H9 (cell line): ENCODE data around the gene CKS1B. TPM values are rescaled to one million over a fixed set of nuclear protein-coding genes. Genes with fewer than 3 reads are reported as not detected.

Experiments
- DNase-seq: peaks from one replicate; pipeline ENCODE4 v3.0.0-alpha.2; 2017
- H2AFZ ChIP-seq: one replicate; pipeline ENCODE4 v1.6.1; 2013; ENCODE audit warnings: mild to moderate bottlenecking, low read length, control low read depth, moderate library complexity
- H2AK5ac ChIP-seq: 2 replicates; pipeline ENCODE4 v1.6.1; 2013; ENCODE audit warnings: low read length, control low read depth, mixed read lengths; ENCODE audit not compliant: insufficient read length
- H2BK120ac ChIP-seq: one replicate; pipeline ENCODE4 v1.6.1; 2013; ENCODE audit warnings: low read depth, mild to moderate bottlenecking, low read length, control low read depth, inconsistent platforms; ENCODE audit not compliant: poor library complexity, severe bottlenecking
- H2BK12ac ChIP-seq: 2 replicates; pipeline ENCODE4 v1.6.1; 2013; ENCODE audit warnings: low read length, control low read depth, mixed read lengths, low read depth; ENCODE audit not compliant: insufficient read length
- H2BK15ac ChIP-seq: 2 replicates; pipeline ENCODE4 v1.6.1; 2013; ENCODE audit warnings: low read depth, low read length, control low read depth
- H2BK20ac ChIP-seq: one replicate; pipeline ENCODE4 v1.6.1; 2013; ENCODE audit warnings: low read depth, mild to moderate bottlenecking, low read length, control low read depth, inconsistent platforms; ENCODE audit not compliant: poor library complexity, severe bottlenecking
- H2BK5ac ChIP-seq: 2 replicates; pipeline ENCODE4 v1.6.1; 2013; ENCODE audit warnings: low read length, control low read depth, mixed read lengths; ENCODE audit not compliant: insufficient read length
- H3K14ac ChIP-seq: 2 replicates; pipeline ENCODE4 v1.6.1; 2013; ENCODE audit warnings: low read length, control low read depth; ENCODE audit not compliant: insufficient read depth
- H3K18ac ChIP-seq: 2 replicates; pipeline ENCODE4 v1.6.1; 2013; ENCODE audit warnings: low read depth, mild to moderate bottlenecking, mixed read lengths, low read length, control low read depth; ENCODE audit not compliant: insufficient read length
- H3K23ac ChIP-seq: 2 replicates; pipeline ENCODE4 v1.6.1; 2013; ENCODE audit warnings: low read length, control low read depth, mixed read lengths, low read depth; ENCODE audit not compliant: insufficient read length
- H3K23me2 ChIP-seq: 2 replicates; pipeline ENCODE4 v1.6.1; 2013; ENCODE audit warnings: low read depth, mild to moderate bottlenecking, mixed read lengths, low read length, control low read depth; ENCODE audit not compliant: insufficient read length, poor library complexity, severe bottlenecking
- H3K27ac ChIP-seq: 2 replicates; pipeline ENCODE4 v1.5.1; 2013; ENCODE audit warnings: low read length, control low read depth, mixed read lengths, low read depth; ENCODE audit not compliant: insufficient read length
- H3K27me3 ChIP-seq: 2 replicates; pipeline ENCODE4 v1.6.1; 2013; ENCODE audit warnings: low read length, control low read depth, inconsistent platforms; ENCODE audit not compliant: insufficient read depth
- H3K4ac ChIP-seq: 2 replicates; pipeline ENCODE4 v1.6.1; 2013; ENCODE audit warnings: low read depth, mild to moderate bottlenecking, control low read depth, inconsistent platforms, low read length, moderate library complexity
- H3K4me1 ChIP-seq: 2 replicates; pipeline ENCODE4 v1.6.1; 2013; ENCODE audit warnings: low read length, control low read depth, inconsistent platforms; ENCODE audit not compliant: insufficient read depth
- H3K4me2 ChIP-seq: 2 replicates; pipeline ENCODE4 v1.6.1; 2013; ENCODE audit warnings: low read length, control low read depth, mixed read lengths; ENCODE audit not compliant: insufficient read length, insufficient read depth
- H3K56ac ChIP-seq: 2 replicates; pipeline ENCODE4 v1.6.1; 2013; ENCODE audit warnings: low read depth, mild to moderate bottlenecking, mixed read lengths, low read length, control low read depth; ENCODE audit not compliant: insufficient read length
- H3K79me1 ChIP-seq: 2 replicates; pipeline ENCODE4 v1.6.1; 2013; ENCODE audit warnings: low read depth, mild to moderate bottlenecking, moderate library complexity, low read length, control low read depth, inconsistent platforms; ENCODE audit not compliant: insufficient read depth, poor library complexity, severe bottlenecking
- H3K79me2 ChIP-seq: 2 replicates; pipeline ENCODE4 v1.6.1; 2013; ENCODE audit warnings: low read length, control low read depth, inconsistent platforms; ENCODE audit not compliant: insufficient read depth
- H3K9ac ChIP-seq: 2 replicates; pipeline ENCODE4 v1.6.1; 2013; ENCODE audit warnings: low read length, control low read depth, mixed read lengths; ENCODE audit not compliant: insufficient read length; ENCODE audit errors: extremely low read depth
- H3K9me3 ChIP-seq: one replicate; pipeline ENCODE4 v1.6.1; 2013; ENCODE audit warnings: low read depth, low read length, inconsistent platforms; ENCODE audit not compliant: control insufficient read depth
- H3T11ph ChIP-seq: one replicate; pipeline ENCODE4 v1.6.1; 2013; ENCODE audit warnings: mild to moderate bottlenecking, low read length, control low read depth, inconsistent platforms
- H4K20me1 ChIP-seq: one replicate; pipeline ENCODE4 v1.6.1; 2013; ENCODE audit not compliant: control insufficient read depth, insufficient read length, insufficient read depth
- H4K5ac ChIP-seq: 2 replicates; pipeline ENCODE4 v1.6.1; 2013; ENCODE audit warnings: low read depth, mild to moderate bottlenecking, mixed read lengths, low read length, control low read depth; ENCODE audit not compliant: insufficient read length
- H4K8ac ChIP-seq: replicated peaks from 2 replicates; pipeline ENCODE4 v1.6.1; 2013; ENCODE audit warnings: low read length, control low read depth, mixed read lengths, low read depth; ENCODE audit not compliant: insufficient read length
- H4K91ac ChIP-seq: 2 replicates; pipeline ENCODE4 v1.6.1; 2013; ENCODE audit warnings: low read depth, mild to moderate bottlenecking, moderate library complexity, mixed read lengths, low read length, control low read depth; ENCODE audit not compliant: insufficient read length
- H3K27ac Mint-ChIP-seq, 3 experiments: 2 replicates in 2 of 3; 3 replicates in 1 of 3; pipeline ENCODE4 v1.8.0; 2020 to 2021; ENCODE audit warnings: mixed read lengths in 3 of 3, mild to moderate bottlenecking in 1 of 3, moderate library complexity in 1 of 3
- H3K27me3 Mint-ChIP-seq: 2 replicates; pipeline ENCODE4 v1.8.0; 2021; ENCODE audit warnings: low read depth, mild to moderate bottlenecking, moderate library complexity, mixed read lengths
- H3K36me3 Mint-ChIP-seq, 3 experiments: 2 replicates in 2 of 3; 3 replicates in 1 of 3; pipeline ENCODE4 v1.8.0; 2020 to 2021; ENCODE audit warnings: low read depth in 3 of 3, mixed read lengths in 3 of 3; ENCODE audit not compliant: insufficient read depth in 1 of 3
- H3K4me1 Mint-ChIP-seq, 2 experiments: 2 replicates each; pipeline ENCODE4 v1.8.0; 2020; ENCODE audit warnings: mixed read lengths in 2 of 2
- H3K4me3 Mint-ChIP-seq, 2 experiments: 2 replicates in 1 of 2; 3 replicates in 1 of 2; pipeline ENCODE4 v1.8.0; 2020 to 2021; ENCODE audit warnings: mild to moderate bottlenecking in 2 of 2, mixed read lengths in 2 of 2, moderate library complexity in 1 of 2
- H3K9me3 Mint-ChIP-seq, 2 experiments: 2 replicates in 1 of 2; 3 replicates in 1 of 2; pipeline ENCODE4 v1.8.0; 2020; ENCODE audit warnings: mild to moderate bottlenecking in 2 of 2, mixed read lengths in 2 of 2, moderate library complexity in 1 of 2
- WGBS: extraction: QIAGEN DNeasy Blood & Tissue Kit; methylation state at CpG from one replicate; pipeline ENCODE4 v1.1.7; 2013; ENCODE audit warnings: missing lambda C conversion rate, low lambda C conversion rate, mixed read lengths; ENCODE audit not compliant: insufficient read length; ENCODE audit errors: extremely low coverage; 5-methylcytosine and 5-hydroxymethylcytosine counted together
- total RNA-seq: library from RNA; stranded (reverse); gene quantifications from 2 replicates; pipeline ENCODE4 v1.2.1, GENCODE V29; 2021
- TF ChIP-seq, protein P1 (sequence below): fragments of 200-600 bp; sonication (generic); conservative IDR thresholded peaks from 3 replicates; pipeline ENCODE4 v1.8.0; 2021; ENCODE audit warnings: antibody characterized with exemption, mild to moderate bottlenecking

The CKS1B gene
- total RNA-seq, 1 experiment from 2014 or later, result 279 TPM

DNA sequence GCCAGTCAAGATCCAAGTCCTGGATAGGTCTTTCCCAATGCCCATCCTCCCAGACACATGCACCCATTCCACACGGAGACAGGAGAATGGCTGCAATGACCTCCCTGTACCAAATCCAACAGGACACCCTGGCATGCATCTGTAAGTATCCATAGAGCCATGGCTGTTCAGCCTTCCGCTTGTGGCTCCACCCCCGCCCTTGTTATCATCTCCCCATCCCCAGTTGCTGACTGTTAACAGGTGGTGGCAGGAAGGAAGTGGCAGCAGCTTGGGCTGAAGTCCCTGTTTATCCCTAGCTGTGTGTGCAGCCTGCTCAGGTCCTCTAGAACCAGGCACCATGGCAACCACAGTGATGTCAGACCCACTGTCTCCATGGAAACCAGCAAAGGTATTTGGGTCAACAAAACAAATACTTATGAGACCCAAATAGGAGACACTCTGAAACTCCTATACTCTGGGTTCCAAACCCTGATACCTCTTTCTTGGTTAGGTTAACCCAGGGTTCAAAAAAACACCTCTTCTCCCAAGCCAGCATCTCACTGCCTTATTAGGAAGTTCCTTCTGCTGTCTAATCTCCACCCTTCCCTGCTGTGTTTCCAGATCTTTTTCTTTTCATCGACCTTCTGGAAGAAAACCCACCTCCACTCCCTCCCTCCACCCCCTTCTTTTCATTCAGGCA is 19.3 kb upstream of the CKS1B start:
- H3K4me1 Mint-ChIP-seq, result peaks cover 48 to 56% of the 10 kb centered on the region in 2 experiments
- whole genome bisulfite sequencing, result no CpG with 5 or more reads among the region's 4 CpGs
- Histone ChIP-seq H3K18ac (peak overlapping the region; percentile 98), H2AFZ (no peak overlapping the region), H2BK120ac (no peak overlapping the region), H3K23ac (no peak overlapping the region), H4K20me1 (no peaks in the 10 kb centered on the region), H3K9me3 (no peaks in the 10 kb centered on the region), H2BK20ac (no peak overlapping the region), H3K4me1 (peaks cover 4% of the 10 kb centered on the region; the same call in 1 of the 2 replicates), H2BK15ac (no peak overlapping the region), H4K8ac (no peak overlapping the region), H3K9ac (peak overlapping the region; percentile 85), H2BK5ac (no peak overlapping the region), H3K27me3 (no peaks in the 10 kb centered on the region), H3K56ac (no peak overlapping the region), H3K23me2 (peaks cover 16% of the 10 kb centered on the region), H2BK12ac (no peak overlapping the region), H4K91ac (no peak overlapping the region), H3K79me1 (no peaks in the 10 kb centered on the region), H3K4ac (peak overlapping the region; percentile 40; the same call in 1 of the 2 replicates), H4K5ac (no peak overlapping the region), H3K27ac (peak overlapping the region; percentile 46), H3K4me2 (peak overlapping the region; percentile 94), H3K79me2 (no peaks in the 10 kb centered on the region), H2AK5ac (no peak overlapping the region), H3K14ac (peak overlapping the region; percentile 95; the same call in 1 of the 2 replicates), H3T11ph (peak overlapping the region; percentile 47)
- peaks cover 8 to 23% (median 22%) of the 10 kb centered on the region in 3 experiments; a peak in 6 of 7 replicates for H3K36me3 Mint-ChIP-seq
- no peaks in the 10 kb centered on the region for H3K27me3 Mint-ChIP-seq
- H3K4me3 Mint-ChIP-seq, result peak overlapping the region; percentile 83 to 97
- peak; percentile 68 for DNase-seq
- no peaks in the 10 kb centered on the region for H3K9me3 Mint-ChIP-seq
- H3K27ac Mint-ChIP-seq, result peak overlapping the region; percentile 98 to 99 (median 99); a peak in 5 of 7 replicates
- TF ChIP-seq, protein P1, sequence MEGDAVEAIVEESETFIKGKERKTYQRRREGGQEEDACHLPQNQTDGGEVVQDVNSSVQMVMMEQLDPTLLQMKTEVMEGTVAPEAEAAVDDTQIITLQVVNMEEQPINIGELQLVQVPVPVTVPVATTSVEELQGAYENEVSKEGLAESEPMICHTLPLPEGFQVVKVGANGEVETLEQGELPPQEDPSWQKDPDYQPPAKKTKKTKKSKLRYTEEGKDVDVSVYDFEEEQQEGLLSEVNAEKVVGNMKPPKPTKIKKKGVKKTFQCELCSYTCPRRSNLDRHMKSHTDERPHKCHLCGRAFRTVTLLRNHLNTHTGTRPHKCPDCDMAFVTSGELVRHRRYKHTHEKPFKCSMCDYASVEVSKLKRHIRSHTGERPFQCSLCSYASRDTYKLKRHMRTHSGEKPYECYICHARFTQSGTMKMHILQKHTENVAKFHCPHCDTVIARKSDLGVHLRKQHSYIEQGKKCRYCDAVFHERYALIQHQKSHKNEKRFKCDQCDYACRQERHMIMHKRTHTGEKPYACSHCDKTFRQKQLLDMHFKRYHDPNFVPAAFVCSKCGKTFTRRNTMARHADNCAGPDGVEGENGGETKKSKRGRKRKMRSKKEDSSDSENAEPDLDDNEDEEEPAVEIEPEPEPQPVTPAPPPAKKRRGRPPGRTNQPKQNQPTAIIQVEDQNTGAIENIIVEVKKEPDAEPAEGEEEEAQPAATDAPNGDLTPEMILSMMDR, result no peak
